SJCRH30 (cell line): ENCODE measurements around the gene PLD4. TPM values are rescaled to one million over a fixed set of nuclear protein-coding genes. Genes with fewer than 3 reads are reported as not detected.

ENCODE experiments used
- DNase-seq, 2 experiments: peaks; one replicate each; pipeline ENCODE4 v3.0.0-alpha.2; 2015 to 2020
- H3K27ac ChIP-seq: fragments of 250-450 bp; sonication (Bioruptor Pico); 2 replicates; pipeline ENCODE4 v1.5.1; 2020; ENCODE audit warnings: mild to moderate bottlenecking, moderate library complexity
- H3K27me3 ChIP-seq: fragments of 250-450 bp; sonication (Bioruptor Pico); 2 replicates; pipeline ENCODE4 v1.5.1; 2020; ENCODE audit warnings: mild to moderate bottlenecking, moderate library complexity
- H3K36me3 ChIP-seq: fragments of 250-450 bp; sonication (Bioruptor Pico); 2 replicates; pipeline ENCODE4 v1.5.1; 2020; ENCODE audit warnings: mild to moderate bottlenecking, moderate library complexity
- H3K4me1 ChIP-seq: fragments of 250-450 bp; sonication (Bioruptor Pico); 2 replicates; pipeline ENCODE4 v1.5.1; 2020; ENCODE audit warnings: mild to moderate bottlenecking, moderate library complexity
- H3K4me3 ChIP-seq: fragments of 250-450 bp; sonication (Bioruptor Pico); 2 replicates; pipeline ENCODE4 v1.5.1; 2020; ENCODE audit warnings: mild to moderate bottlenecking, moderate library complexity
- H3K9me3 ChIP-seq: fragments of 250-450 bp; sonication (Bioruptor Pico); replicated peaks from 2 replicates; pipeline ENCODE4 v1.5.1; 2020; ENCODE audit warnings: mild to moderate bottlenecking, moderate library complexity
- total RNA-seq: library from RNA; depleted of rRNA; stranded (reverse); fragments of >200 nt; shearing (Covaris generic); gene quantifications from 2 replicates; pipeline ENCODE4 v1.2.3, GENCODE V29; 2014; rRNA removed

The PLD4 gene
- total RNA-seq, 1 experiment from 2014 or later: not detected

DNA sequence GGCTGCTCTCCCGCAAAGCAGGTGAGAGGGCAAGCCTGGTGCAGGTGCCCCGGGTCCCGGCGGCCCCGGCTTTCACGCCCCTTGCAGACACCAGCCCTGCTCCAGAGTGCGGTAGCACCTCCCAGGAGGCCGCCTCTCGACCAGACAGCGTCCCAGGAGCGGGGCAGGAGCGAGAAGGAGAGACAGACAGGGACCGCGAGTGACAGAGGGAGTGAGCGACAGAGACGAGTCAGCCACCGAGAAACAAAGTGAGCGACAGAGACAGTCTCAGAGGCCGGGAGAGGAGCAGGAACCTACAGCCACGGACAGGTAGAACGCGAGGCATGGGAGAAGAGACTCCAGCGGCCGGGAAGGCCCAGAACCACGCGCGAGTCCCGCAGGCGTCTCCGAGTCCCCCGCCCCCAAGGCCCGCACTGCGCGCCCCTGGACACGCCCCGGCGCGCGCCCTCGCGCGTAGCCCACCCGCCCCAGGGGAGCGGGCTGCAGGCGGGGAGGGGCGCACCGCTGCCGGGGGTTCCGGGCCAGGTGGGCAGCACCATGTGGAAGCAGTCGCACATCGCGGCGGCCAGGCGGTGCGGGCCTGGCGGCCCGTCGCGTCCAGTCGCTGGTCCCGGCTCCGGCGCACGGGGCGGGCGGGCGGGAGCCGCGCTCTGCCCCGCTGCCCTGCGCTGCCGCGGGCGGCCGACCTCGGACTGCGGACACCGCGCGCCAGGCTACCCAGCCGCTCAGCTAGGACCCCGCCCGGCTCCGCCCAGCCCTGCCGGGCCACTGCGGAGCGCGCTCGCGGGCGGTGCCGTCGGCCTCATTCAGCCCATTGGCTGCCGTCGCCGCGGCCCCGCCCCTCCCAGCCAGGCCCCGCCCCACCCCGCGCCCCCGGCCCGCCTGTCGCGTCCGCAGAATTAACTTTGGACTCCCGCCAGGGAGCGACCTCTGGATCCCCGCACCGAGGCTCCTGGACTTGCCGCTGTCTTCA lies 53.3 kb downstream of the PLD4 start, which contains the start of gene AHNAK2:
Gene AHNAK2, minus strand, starts transcription at position 694 of the 973 bp plus-strand sequence. Its CDS starts 137 bp downstream, at position 557.
- Histone ChIP-seq H3K4me3 (peak within 1 kb of the TSS; percentile 47), H3K27ac (no peak within 1 kb of the TSS), H3K9me3 (no peaks in the 10 kb centered on the region), H3K27me3 (peaks cover 15% of the 10 kb centered on the region), H3K4me1 (peaks cover 39% of the 10 kb centered on the region), H3K36me3 (no peaks in the 10 kb centered on the region)
- peak; percentile 72 to 77 for DNase-seq

DNA sequence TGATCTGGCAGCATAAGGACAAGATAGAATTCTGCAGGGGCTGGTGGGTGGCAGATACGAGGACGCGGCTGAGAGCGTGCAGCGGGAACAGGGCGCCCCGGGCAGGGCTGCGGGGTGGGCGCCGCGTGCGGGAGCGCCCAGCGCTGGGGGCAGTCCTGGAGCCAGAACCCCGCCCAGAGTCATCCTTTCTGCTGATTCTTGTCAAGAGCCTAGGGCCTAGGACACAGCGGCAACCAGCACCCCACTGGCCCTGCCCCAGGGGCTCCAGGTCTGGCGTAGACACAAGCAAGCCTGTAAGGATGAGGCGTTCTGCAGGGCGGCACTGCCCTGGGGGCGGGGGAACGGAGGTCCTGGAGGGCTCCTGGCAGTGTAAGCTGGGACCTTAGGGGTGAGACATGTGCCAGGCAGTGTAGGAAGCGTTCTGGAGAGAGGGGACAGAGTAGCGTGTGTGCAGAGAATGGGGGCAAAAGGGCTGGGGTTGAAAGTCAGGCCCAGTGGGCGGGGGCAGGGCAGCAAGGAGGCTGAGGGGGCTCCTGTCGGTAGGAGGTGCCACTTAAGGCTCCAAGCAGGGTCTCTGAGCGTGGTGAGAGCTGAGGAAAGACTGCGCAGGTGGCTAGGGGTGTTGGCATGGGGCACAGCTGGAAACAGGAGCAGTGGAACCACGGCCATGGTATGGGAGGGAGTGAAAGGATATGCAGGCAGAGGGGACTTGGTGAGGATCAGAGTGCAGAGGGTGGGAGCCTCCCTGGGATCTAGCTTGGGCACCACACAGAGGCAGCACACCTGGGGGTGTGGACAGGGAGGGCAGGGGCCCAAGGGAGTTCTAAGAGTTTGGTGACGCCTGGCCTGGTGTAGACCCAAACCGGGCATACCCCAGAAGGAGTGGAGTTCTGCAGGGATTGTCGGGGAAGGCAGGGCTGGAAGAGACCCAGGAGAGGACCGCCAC lies 54.3 kb downstream of the PLD4 start:
- H3K27ac ChIP-seq: no peak overlapping the region
- H3K36me3 ChIP-seq: no peaks in the 10 kb centered on the region
- no peak for DNase-seq
- H3K27me3 ChIP-seq: peaks cover 15% of the 10 kb centered on the region
- no peak overlapping the region for H3K4me3 ChIP-seq
- H3K9me3 ChIP-seq: no peaks in the 10 kb centered on the region
- H3K4me1 ChIP-seq: peaks cover 29% of the 10 kb centered on the region

DNA sequence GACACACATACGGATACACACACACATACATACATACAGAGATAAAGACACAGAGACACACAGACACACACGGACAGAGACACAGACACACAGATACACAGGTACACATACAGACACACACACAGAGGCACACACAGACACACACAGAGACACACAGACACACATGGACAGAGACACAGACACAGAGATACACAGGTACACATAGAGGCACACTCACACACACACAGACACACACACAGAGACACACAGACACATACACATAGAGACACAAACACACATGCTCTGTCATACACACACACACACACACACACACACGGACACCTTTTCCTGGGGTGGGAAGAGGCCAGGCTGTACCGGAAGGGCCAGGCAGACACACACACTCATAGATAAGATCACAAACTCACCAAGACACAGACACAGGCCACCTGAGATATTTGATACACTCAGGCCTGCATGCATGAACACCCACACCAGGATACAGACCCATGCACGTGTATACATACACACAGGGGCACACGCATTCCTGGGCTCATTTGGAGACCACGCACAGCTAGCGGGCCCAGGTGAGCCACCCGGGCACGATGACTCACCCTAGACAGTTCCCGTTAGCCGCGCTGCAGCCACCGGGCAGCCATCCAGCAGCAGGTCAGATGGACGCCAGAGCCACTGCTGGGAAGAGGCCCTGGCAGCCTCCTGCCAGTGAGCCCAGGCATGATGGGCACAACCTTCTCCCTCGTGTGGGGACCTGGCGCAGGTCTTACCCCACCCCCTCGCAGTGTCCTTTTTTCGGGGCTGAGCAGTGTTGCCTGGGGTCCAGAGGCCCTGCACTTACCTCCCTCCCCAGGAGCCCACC lies 55.3 kb downstream of the PLD4 start:
- H3K27me3 ChIP-seq: peaks cover 15% of the 10 kb centered on the region

DNA sequence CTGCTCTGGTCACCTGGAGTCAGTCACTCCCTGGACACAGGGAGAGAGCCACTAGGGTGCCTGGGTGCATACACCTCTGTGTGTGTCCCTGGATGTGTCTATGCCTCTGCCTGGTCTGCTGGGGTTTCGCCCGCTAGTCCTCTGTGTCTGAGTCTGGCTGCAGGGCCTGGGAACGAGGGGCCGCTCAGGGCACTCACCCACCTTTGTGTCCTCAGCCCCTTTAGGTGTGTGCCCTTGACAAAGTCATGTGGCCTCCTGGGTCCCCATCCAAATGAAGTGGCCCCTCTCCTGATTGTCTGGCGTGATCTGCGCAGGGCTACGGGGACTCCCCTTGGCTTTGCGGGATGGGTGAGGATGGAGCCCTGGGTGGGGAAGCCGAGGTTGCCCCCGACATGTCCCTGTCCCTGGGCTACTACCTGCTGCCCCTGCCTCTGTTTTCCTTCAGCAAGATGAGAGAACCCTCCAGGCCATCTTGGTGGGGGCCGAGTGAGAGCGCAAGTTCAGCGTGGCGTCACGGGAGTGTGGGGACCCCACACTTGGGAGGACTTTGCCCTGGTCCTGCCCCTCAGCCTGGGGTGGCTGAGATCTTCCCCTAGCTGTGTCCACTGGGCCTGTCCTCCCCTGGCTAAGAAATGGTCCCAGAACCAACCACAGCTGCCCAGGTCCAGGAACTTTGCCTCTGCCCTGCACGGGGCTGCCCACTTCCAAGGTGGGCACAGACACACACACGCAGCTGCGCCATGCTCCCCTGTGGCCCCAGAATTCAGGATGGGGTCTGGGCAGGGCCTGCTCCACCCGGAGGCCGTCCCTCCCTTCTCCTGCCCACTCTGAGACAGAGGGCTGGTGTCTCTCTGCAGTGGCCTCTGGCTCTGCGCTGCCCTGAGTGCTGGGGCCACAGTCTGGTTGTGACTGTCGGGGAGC lies 56.2 kb downstream of the PLD4 start:
- no peak overlapping the region for H3K4me3 ChIP-seq
- peaks cover 15% of the 10 kb centered on the region for H3K27me3 ChIP-seq
- no peak overlapping the region for H3K27ac ChIP-seq
- no peaks in the 10 kb centered on the region for H3K36me3 ChIP-seq
- DNase-seq: peak in 1 of 2 experiments; percentile 3
- H3K4me1 ChIP-seq: peaks cover 25% of the 10 kb centered on the region
- no peaks in the 10 kb centered on the region for H3K9me3 ChIP-seq

More for the DNA sequence above, 55.3 kb downstream of the PLD4 start:
- no peak overlapping the region for H3K27ac ChIP-seq
- H3K4me3 ChIP-seq: no peak overlapping the region
- H3K9me3 ChIP-seq: no peaks in the 10 kb centered on the region
- no peak for DNase-seq
- peaks cover 25% of the 10 kb centered on the region for H3K4me1 ChIP-seq
- H3K36me3 ChIP-seq: no peaks in the 10 kb centered on the region

GRCh38 chr14:104981699-104982541 lies 57.2 kb downstream of the PLD4 start:
- H3K4me1 ChIP-seq: peaks cover 21% of the 10 kb centered on the region
- DNase-seq: peak; percentile 65 to 69
- H3K9me3 ChIP-seq: no peaks in the 10 kb centered on the region
- peaks cover 11% of the 10 kb centered on the region for H3K27me3 ChIP-seq
- H3K27ac ChIP-seq: no peak overlapping the region
- H3K4me3 ChIP-seq: no peak overlapping the region
- H3K36me3 ChIP-seq: no peaks in the 10 kb centered on the region

- DNase-seq: no peak
- Histone ChIP-seq H3K4me3 (no peak overlapping the region), H3K9me3 (no peaks in the 10 kb centered on the region), H3K36me3 (no peaks in the 10 kb centered on the region), H3K4me1 (peaks cover 19% of the 10 kb centered on the region), H3K27ac (no peak overlapping the region), H3K27me3 (peaks cover 3% of the 10 kb centered on the region)
These were observed 58.0 kb downstream of the PLD4 start for GRCh38 chr14:104982548-104983230.

Other genes with a start within 250 kb of the PLD4 start
- 36.9 and 38.3 TPM in 2 replicates for gene INF2, start 235.3 kb upstream of the PLD4 start, total RNA-seq
- 0.58 and 1.2 TPM in 2 replicates for gene ADSS1, start 200.7 kb upstream of the PLD4 start, total RNA-seq
- 105 and 157 TPM in 2 replicates for gene SIVA1, start 171.7 kb upstream of the PLD4 start, total RNA-seq
- 160 and 164 TPM in 2 replicates for gene AKT1, start 129.1 kb upstream of the PLD4 start, total RNA-seq
- 0.38 and 0.48 TPM in 2 replicates for gene ZBTB42, start 123.8 kb upstream of the PLD4 start, total RNA-seq
- gene CEP170B, start 59.6 kb upstream of the PLD4 start, total RNA-seq: 0.08 and 0.12 TPM in 2 replicates
- 1.3 and 1.6 TPM in 2 replicates for gene AHNAK2, start 53.5 kb downstream of the PLD4 start, total RNA-seq
- gene CLBA1, start 60.9 kb downstream of the PLD4 start, total RNA-seq: 2.6 and 3.0 TPM in 2 replicates
- gene CDCA4, start 96.2 kb downstream of the PLD4 start, total RNA-seq: 92.3 and 98.0 TPM in 2 replicates
- 0.40 and 0.63 TPM in 2 replicates for gene GPR132, start 140.6 kb downstream of the PLD4 start, total RNA-seq
- gene JAG2, start 243.9 kb downstream of the PLD4 start, total RNA-seq: 24.7 and 28.1 TPM in 2 replicates